Measurements from ENCODE around the gene RAX2. TPM values are rescaled to one million over a fixed set of nuclear protein-coding genes. Genes with fewer than 3 reads are reported as not detected.

Gene RAX2
- total RNA-seq (2022; extraction: Qiagen RNA extraction): not detected in 5 replicates

GRCh38 chr19:3771906-3772455 lies at the start of gene RAX2:
Gene RAX2 (minus strand): TSS chr19:3772228. CDS start chr19:3771742, 486 bp downstream.

DNA sequence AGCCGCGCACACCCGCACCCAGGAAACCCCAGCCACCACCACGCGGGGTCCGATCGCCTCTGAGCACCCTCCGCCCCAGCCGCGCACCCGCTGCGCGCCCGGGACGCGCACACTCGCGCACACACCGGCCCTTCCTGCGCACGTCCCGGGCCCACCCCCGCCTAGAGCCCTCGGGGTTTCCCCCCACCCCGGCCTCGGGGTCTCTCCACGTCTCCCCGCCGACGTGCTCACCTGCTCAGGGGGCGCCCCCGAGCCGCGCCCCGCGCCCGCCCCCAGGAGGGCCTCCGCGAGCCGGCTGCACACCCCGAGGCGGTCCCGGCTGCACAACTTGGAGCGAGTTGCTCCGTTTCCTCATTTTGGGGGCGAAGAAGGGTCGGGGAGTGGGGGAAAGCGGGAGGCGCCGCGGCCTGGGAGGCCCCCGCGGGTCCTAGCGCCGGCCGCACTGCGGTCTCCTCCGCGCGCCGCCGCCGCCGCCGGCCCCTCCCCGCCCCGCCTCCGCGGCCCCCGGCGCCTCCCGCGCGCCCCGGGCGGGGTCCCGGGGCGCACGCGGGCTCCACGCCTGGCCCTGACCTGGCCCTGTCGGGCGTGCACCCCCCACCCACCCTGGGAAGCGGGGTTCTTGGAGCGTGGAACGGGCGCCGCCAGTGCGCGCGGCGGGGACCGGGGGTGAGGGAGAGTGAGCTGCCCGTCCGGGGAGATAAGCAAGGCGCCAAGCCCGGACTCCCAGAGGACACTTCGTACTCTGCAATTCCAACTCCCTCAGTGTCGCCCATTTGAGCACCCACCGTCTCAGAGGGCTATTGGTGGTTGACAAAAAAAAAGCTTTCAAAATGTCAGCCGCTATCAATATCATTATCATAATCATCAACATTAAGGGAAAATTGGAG lies 14.2 kb upstream of the RAX2 start, which contains the start of gene MATK:
TSS of gene MATK (minus strand) at position 444 of the 887 bp plus-strand sequence. CDS start 1,246 bp downstream, outside the sequence.

GRCh38 chr19:3762501-3763459 lies 9.2 kb downstream of the RAX2 start, which contains the start of gene MRPL54:
Gene MRPL54 (plus strand): TSS chr19:3762682. CDS start chr19:3762701, 19 bp downstream.

DNA sequence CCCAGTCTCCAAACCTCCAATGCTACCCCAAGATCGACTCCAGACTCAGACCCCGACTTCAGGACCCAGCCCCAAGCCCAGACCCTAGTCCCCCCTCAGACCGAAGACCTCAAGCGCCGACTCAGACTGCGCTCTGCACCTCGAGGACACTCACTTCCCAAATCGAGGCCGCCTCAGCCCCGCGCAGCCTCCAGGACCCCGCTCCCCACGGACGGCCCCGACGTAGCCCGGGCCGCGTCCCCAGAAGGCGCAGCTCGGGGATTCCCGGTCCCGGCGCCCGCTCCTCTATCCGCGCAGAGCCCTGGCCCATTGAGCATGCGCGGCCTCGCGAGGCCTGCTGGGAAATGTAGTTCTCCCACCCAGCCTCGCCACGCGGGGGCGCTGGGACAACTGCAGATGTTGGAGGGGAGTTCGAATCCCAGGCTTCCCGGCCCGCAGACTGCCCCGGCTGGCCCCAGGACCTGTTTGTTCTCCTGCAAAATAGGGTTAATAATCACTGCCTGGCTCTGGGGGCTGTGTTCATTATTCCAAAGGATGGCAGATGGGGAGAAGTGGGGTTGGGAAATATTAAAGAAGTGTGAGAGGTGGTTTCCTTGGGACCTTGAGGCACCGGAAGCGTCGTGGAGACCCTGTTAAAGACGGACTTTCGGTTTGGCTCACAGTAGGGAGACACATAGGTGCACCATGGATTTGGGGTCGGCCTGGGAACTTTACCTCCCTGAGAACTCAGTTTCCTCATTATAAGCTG lies 10.5 kb downstream of the RAX2 start, which contains the start of gene APBA3:
TSS of gene APBA3 (minus strand) at position 311 of the 748 bp plus-strand sequence. CDS start 1,428 bp downstream, outside the sequence.

Other genes starting within 250 kb of the RAX2 start
- 0.20 to 0.23 TPM in 2 of 5 replicates, not detected in the others for gene TEKTIP1, start 233.1 kb downstream of the RAX2 start, total RNA-seq (2022; extraction: Qiagen RNA extraction)
- 124 to 145 TPM (median 137 TPM) in 5 replicates for gene MFSD12, start 214.6 kb downstream of the RAX2 start, total RNA-seq (2022; extraction: Qiagen RNA extraction)
- 41.3 to 60.6 TPM (median 56.1 TPM) in 5 replicates for gene HMG20B, start 199.3 kb downstream of the RAX2 start, total RNA-seq (2022; extraction: Qiagen RNA extraction)
- gene GIPC3, start 186.8 kb downstream of the RAX2 start, total RNA-seq (2022; extraction: Qiagen RNA extraction): 0.17 to 0.32 TPM (median 0.25 TPM) in 5 replicates
- gene TBXA2R, start 165.4 kb downstream of the RAX2 start, total RNA-seq (2022; extraction: Qiagen RNA extraction): 0.86 to 1.5 TPM (median 1.0 TPM) in 5 replicates
- gene CACTIN, start 145.4 kb downstream of the RAX2 start, total RNA-seq (2022; extraction: Qiagen RNA extraction): 12.1 to 17.4 TPM (median 17.0 TPM) in 5 replicates
- gene PIP5K1C, start 71.8 kb downstream of the RAX2 start, total RNA-seq (2022; extraction: Qiagen RNA extraction): 11.1 to 13.1 TPM (median 11.9 TPM) in 5 replicates
- gene TJP3, start 63.8 kb downstream of the RAX2 start, total RNA-seq (2022; extraction: Qiagen RNA extraction): 0.39 to 0.69 TPM (median 0.56 TPM) in 5 replicates
- 9.8 to 11.6 TPM (median 11.1 TPM) in 5 replicates for gene APBA3, start 10.5 kb downstream of the RAX2 start, total RNA-seq (2022; extraction: Qiagen RNA extraction)
- 60.1 to 76.7 TPM (median 65.6 TPM) in 5 replicates for gene MRPL54, start 9.5 kb downstream of the RAX2 start, total RNA-seq (2022; extraction: Qiagen RNA extraction)
- gene MATK, start 14.2 kb upstream of the RAX2 start, total RNA-seq (2022; extraction: Qiagen RNA extraction): 0.52 to 1.5 TPM (median 0.99 TPM) in 5 replicates
- 0.20 TPM in 1 of 5 replicates, not detected in the others for gene ZFR2, start 96.8 kb upstream of the RAX2 start, total RNA-seq (2022; extraction: Qiagen RNA extraction)
- gene ATCAY, start 108.5 kb upstream of the RAX2 start, total RNA-seq (2022; extraction: Qiagen RNA extraction): 0.06 to 0.20 TPM (median 0.08 TPM) in 5 replicates
- gene NMRK2, start 160.8 kb upstream of the RAX2 start, total RNA-seq (2022; extraction: Qiagen RNA extraction): not detected in 5 replicates
- gene DAPK3, start 198.9 kb upstream of the RAX2 start, total RNA-seq (2022; extraction: Qiagen RNA extraction): 41.5 to 57.8 TPM (median 43.6 TPM) in 5 replicates
- 1,002 to 1,061 TPM (median 1,049 TPM) in 5 replicates for gene EEF2, start 213.2 kb upstream of the RAX2 start, total RNA-seq (2022; extraction: Qiagen RNA extraction)
- 13.8 to 18.4 TPM (median 17.0 TPM) in 5 replicates for gene PIAS4, start 235.5 kb upstream of the RAX2 start, total RNA-seq (2022; extraction: Qiagen RNA extraction)

Measured in A549 treated with Hydrocortisone at 1 μM for 4 hours (cell line).